HTR-8/SVneo (cell line): ENCODE data around the gene AEN.
A peak's percentile ranks its signal among the peaks of the same experiment; 100 is the strongest.

ENCODE experiments used
- DNase-seq: peaks from one replicate; pipeline ENCODE4 v3.0.0; 2011; ENCODE audit warnings: low spot score, mixed read lengths; ENCODE audit not compliant: insufficient read length
- FAIRE-seq: peaks from 2 replicates; lab custom pipeline; 2011; peaks lifted over from hg19 to GRCh38; lab: Jason Lieb, UNC

Gene AEN

DNA sequence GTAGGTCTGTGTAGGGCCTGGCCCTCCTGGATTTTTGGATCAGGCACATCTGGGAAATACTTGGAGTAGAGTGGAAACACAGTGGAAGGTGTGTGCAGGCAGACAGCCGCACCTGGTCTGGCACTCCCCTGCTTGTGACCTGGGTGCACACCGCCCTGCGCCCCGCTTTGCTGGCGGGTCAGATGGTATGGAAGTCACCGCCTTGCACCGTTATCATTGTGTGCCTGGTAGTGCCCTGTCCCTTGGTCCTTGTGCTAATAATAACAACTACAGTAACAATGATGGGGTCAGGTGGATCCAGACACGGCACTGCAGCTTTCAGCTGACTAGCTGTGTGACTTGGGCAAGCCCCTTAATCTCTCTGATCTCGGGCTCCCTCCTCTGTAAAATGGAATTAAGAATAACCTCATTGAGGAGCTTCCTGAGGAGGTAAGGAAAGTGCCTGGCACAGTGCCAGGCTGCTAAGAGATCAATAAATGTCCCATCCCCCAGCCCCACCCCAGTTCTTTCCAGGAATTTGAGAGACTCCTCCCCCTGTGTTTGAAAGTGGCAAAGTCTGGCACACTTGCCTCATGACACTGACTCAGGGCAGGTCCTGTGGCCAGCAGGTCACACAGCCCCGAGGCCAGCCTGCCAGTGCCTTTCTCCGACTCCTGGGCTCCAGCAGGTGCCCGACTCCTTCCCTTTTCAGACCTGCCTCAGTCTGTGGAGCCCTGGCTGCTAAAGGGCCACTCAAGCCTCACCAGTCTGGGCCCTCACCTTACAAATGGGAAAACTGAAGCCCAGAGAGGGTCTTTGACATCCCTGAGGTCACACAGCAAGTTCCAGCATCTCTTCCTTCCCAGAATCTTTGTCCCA is 27.4 kb downstream of the AEN start:
- DNase-seq (no peak), FAIRE-seq (no peak)

DNA sequence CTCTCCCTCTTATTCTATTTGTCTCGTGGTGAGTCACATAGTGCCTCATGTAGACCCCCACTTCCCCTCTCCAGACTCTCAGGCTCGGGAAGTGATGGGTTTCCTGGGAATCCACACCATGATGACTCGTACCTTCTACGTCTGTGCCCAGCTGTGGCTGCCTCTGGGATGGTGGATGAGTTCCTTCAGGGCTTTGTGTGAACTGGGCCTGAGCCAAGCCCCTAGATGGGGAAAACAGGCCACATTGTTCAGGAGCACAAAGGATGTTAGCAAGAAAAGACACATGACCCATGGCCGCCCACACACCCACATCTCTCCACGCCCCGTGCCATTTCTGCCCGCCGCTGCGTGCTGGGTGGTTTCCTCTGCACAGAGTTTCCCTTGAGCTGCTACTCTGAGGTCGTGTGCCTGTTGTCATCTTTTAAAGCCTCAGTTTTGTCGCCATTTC is 28.2 kb downstream of the AEN start:
- FAIRE-seq (no peak), DNase-seq (peak; percentile 50)

DNA sequence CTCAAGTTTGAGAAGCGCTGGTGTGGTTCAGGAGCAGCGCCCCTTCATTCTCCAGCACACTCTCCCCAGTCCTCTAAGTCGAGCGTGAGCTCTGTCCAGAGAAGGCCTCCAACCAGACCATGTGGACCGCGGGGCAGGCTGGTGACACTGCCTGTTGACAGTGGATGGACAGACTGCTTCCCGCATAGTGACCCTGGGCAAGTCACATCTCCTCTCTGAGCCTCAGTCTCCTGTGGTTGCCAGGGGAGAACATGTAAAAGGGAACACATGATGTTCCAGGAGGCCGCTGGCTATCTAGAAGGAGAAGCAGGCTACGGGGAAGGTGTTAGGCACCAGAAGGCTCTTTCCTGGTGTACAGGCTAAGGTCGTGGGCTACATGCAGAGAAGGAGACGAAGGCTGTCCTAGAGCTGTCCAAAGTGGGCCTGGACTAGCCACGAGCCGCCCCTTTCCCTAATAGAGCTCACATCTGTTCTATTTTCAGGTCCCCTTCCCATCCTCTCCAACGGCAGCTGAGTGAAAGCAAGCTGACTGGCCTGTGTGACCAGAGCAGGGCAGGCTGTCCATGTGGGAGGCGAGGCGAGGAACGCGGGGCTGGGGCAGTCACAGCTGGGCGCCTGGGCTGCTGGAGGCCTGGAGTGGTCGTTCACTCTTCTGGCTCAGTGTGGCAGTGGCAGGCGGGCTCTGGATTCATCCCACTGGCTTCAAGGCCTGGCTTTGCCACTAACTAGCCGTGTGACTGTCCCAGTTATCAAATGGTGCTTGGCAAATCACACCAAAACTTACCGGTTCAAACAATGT is 28.8 kb downstream of the AEN start:
- FAIRE-seq: no peak
- DNase-seq: no peak

DNA sequence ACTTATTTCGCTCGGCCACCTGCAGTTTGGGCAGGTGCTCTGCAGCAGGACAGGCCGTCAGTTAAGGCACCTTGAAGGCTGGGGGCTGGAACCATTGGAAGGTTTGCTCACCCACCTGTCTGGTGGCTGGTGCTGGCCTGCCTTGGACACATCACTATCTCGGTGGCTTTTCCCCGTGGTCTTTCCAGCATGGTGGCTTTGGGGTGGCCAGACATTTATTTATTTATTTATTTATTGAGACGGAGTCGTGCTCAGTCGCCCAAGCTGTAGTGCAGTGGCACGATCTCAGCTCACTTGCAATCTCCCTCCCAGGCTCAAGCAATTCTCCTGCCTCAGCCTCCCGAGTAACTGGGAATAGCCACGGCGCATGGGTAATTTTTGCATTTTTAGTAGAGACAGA is 29.4 kb downstream of the AEN start:
- FAIRE-seq (no peak), DNase-seq (no peak)

GRCh38 chr15:88651136-88651732 is 30.1 kb downstream of the AEN start:
- FAIRE-seq (no peak), DNase-seq (no peak)

- no peak for DNase-seq
- no peak for FAIRE-seq
Measured at GRCh38 chr15:88651971-88652370, 30.8 kb downstream of the AEN start.

DNA sequence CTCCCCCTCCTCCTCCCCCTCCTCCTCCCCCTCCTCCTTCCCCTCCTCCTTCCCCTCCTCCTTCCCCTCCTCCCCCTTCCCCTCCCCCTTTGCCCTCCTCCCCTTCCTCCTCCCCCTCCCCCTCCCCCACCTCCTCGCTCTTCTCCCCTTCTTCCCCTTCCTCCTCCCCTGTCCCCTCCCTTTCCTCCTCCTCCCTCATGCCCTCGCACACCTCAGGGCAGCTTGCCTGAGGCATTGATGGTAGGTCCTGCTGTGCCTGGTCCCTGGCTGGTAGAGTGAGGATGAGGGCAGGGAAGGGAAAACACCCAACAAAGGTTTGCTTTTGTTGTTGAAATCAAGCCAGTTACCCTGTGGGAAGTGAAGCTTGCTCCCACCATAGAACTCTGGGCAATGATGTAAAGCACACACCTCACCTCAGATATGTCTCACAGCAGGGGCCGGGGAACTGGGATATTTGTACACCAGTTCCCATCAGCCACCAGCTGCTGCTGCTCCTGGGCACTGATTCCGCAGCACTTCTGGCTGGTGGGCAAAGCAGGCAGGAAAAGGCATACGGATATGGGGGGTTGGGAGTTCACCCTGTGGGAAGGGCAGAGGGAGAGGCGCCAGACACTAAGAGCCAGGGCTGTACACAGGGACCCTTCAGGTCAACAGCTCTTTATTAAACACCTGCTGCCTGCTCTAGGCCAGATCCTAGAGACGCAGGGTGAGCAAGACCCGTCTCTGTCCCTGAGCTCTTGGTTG is 31.5 kb downstream of the AEN start:
- no peak for DNase-seq
- no peak for FAIRE-seq

- FAIRE-seq: no peak
- DNase-seq: no peak
Measured at GRCh38 chr15:88653200-88654064, 32.3 kb downstream of the AEN start.

DNA sequence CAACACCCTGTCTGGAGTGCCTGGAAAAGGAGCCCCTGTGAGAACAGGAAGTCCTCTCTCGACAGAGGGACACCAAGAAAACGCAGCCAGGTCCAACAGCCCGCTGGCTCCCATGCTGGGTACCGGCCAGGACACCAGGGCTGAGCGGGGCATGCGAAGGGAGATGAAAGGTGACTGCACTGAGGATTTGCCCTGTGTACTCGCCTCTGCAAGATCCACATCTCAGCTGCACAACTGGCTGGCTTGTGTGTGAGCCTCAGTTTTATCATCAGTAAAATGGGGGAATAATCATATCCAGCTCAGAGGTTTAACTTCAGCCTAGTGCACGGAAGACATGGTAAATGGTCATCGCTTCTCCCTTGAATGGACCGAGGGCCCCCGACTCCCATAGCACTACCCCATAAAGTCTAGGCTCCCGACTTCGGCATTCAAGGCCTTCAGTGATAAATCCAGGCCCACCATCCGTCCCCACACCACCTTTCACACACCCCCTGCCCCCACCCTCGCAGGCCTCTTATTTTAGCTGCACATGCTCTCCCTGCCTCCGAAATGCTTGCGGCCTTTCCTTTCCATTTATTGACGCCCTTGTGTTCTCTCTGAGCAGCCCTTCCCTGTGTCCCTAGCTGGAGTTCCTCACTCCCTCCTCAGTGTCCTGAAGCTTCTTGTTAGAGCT is 33.4 kb downstream of the AEN start:
- FAIRE-seq (no peak), DNase-seq (no peak)

DNA sequence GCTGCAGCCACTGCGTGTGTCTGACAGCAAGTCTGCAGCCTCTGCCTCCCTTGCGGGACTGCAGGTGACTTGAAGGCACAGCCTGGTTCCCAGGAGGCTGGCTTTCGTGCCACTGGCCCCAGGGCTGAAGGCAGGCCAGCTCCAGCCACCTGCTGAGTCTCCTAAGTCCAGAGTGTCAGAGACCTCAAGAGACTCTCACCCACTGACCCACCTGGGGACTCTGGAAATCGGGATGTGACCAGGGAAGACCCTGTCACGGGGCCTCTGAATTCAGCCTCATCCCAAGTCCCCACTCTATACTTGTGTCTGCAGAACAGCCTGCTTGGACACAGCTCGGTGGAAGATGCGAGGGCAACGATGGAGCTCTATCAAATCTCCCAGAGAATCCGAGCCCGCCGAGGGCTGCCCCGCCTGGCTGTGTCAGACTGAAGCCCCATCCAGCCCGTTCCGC is 34.0 kb downstream of the AEN start:
- FAIRE-seq (no peak), DNase-seq (no peak)

GRCh38 chr15:88655800-88656488 is 34.8 kb downstream of the AEN start:
- FAIRE-seq (no peak), DNase-seq (no peak)

DNA sequence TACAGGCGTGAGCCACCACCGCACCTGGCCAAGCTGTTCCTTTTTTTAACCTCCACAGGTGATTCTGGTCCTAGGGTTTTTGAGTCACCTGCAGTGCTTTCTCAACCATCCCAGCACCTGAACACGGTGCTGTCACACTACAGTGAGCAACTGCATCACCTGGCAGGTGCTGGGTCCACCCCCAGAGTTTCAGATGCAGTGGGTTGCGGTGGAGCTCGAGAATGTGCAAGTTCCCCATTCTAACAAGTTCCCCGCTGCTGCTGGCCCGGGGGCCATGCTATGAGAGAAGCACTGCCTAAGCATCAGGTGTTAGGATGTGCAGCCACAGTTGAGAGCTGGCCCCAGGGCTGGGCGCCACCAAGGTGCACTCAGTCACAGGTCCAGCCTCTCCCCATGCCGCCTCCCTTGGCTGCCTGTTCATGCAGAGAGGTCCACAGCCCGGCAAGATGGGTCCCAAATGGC is 35.7 kb downstream of the AEN start:
- no peak for DNase-seq
- FAIRE-seq: no peak

DNA sequence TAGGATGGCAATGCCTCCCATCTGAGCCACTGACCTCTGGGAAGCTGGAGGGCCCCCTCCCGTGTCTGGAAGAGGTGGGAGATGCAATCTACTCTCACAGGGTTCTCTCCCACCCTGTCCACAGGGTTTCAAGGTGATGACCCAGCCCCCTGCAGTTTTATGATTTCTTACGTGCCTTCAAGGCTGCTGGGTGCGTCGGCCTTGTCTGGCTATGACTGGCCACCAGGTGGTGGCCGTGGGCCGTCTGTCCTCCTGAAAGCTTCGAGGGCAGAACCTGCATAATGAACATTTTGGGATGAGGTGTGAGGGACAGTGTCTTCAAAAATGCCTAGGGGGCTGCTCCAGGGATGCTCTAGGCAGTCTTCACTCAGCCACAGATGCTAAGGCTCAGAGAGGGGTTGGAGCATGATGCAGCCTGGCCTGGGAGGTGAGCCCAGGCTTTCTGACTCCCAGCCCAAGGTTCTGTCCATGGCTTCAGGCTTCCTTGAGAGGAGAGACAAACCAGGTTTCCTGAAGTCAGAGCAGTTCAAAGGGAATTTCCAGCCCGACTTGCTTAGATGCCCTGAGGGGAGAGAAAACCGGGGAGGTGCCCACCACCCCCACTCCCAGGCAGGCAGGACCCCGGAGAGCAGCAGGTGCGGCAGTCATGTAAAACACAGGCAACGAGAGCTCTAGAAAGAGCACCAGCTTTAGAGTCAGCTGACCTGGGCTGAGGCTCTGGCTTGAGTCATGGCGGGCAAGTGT is 36.4 kb downstream of the AEN start:
- DNase-seq: peak; percentile 68
- peak; percentile 9 for FAIRE-seq

GRCh38 chr15:88658070-88658965 is 37.2 kb downstream of the AEN start:
- DNase-seq (no peak), FAIRE-seq (no peak)

DNA sequence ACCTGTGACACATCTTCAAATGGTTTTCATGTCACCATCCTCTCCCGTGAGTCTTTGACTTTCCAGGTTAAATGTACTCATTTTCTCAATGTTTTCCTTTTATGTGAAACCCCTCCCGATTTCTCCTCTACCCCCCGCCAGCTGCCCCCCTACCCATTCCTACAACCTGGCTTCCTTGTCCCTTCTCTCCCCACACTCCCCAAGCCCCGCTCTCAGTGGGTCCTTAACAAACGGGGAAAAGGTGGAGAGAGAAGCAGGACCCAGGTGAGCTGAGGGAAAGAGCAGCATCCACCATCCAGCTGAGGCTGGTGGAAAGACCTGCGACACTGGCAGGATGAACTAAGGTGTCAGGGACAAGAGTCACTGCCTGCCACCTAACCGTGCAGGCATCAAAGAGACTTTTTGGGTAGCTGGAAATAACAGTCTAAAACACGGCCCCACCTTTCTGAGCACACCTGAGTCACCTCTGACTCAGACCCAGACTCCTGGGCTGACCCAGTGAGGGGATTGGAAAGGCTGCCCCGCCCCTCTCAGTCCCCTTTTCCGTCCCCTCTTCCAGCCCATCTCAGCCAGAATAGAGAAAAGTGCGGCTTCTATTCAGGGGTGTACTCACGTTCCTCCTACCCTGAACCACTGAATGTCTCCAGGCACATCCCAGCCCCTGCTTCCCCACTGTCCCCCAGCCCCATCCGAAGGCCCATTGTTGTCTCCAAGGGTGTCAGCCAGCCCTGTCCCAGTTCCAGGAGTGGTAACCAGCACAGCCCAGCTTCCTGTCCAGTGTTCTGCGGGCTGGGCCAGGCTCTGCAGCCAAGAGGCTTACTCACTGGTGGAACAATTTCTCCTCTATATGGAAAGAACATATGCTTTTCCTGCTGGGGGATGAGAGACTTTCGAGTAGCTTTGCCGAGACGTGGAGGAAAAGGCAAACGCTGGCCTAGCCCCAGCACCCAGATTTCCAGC is 38.1 kb downstream of the AEN start:
- DNase-seq: no peak
- no peak for FAIRE-seq
